HepG2 (cell line): ENCODE measurements around the gene TEX29. TPM values are rescaled to one million over a fixed set of nuclear protein-coding genes. Genes with fewer than 3 reads are reported as not detected.

Experiments
- ATAC-seq: fragments of 200-7000 bp; cut with Tn5 transposase; 3 replicates; pipeline ENCODE4 v1.9.1; 2020; ENCODE audit warnings: mild to moderate bottlenecking, moderate library complexity
- BruUV-seq: library from RNA; stranded (reverse); fragments of 400-500 nt; replicated peaks from 2 replicates; lab custom pipeline; 2021; lab: Mats Ljungman, UMichigan
- CTCF ChIA-PET: fragments of 300-600 bp; formaldehyde crosslinking; extraction: SDS; loops from one replicate; lab custom pipeline; 2021; ENCODE audit warnings: low total read pairs, inconsistent platforms, low intra/inter-chr PET ratio; lab: Yijun Ruan, JAX
- POLR2A ChIA-PET: fragments of 350-600 bp; sonication (Branson Sonifier 250); formaldehyde crosslinking; loops from one replicate; lab custom pipeline; 2020; ENCODE audit warnings: antibody characterized with exemption, inconsistent platforms; lab: Yijun Ruan, JAX
- DNase-seq: peaks from one replicate; pipeline ENCODE4 v3.0.0-alpha.2; 2015; ENCODE audit warnings: low spot score
- FAIRE-seq: peaks from 3 replicates; lab custom pipeline; 2011; peaks lifted over from hg19 to GRCh38; lab: Jason Lieb, UNC
- H2AFZ ChIP-seq: one replicate; pipeline ENCODE4 v1.6.1; 2011; ENCODE audit warnings: low read length, inconsistent platforms
- H3K27ac ChIP-seq: fragments of 300-600 bp; 3 replicates; pipeline ENCODE4 v1.8.0; 2011; ENCODE audit warnings: mixed run types, mild to moderate bottlenecking, mixed read lengths, low read length, inconsistent platforms; ENCODE audit not compliant: insufficient read depth; ENCODE audit errors: extremely low read length
- H3K27me3 ChIP-seq, 2 experiments: fragments of 200-600 bp in 1 of 2; 2 replicates in 1 of 2; 3 replicates in 1 of 2; pipeline versions ENCODE4 v1.6.0 to v1.8.0; 2011; ENCODE audit warnings: low read length in 2 of 2, mild to moderate bottlenecking in 2 of 2, moderate library complexity in 2 of 2, inconsistent platforms in 1 of 2; ENCODE audit not compliant: insufficient read depth in 2 of 2, control insufficient read depth in 1 of 2
- H3K36me3 ChIP-seq, 2 experiments: fragments of 200-600 bp in 1 of 2; replicated peaks in 1 of 2; 2 replicates in 1 of 2; 3 replicates in 1 of 2; pipeline versions ENCODE4 v1.5.1 to v1.8.0; 2011; ENCODE audit warnings: low read length in 2 of 2, inconsistent platforms in 1 of 2; ENCODE audit not compliant: insufficient read depth in 2 of 2, control insufficient read depth in 1 of 2
- H3K4me1 ChIP-seq: 2 replicates; pipeline ENCODE4 v1.5.1; 2012; ENCODE audit warnings: low read length, inconsistent platforms; ENCODE audit not compliant: insufficient read depth
- H3K4me2 ChIP-seq: 2 replicates; pipeline ENCODE4 v1.6.0; 2011; ENCODE audit warnings: low read depth, low read length, inconsistent platforms
- H3K4me3 ChIP-seq, 3 experiments: fragments of 200-600 bp in 1 of 3; sonication (generic), shearing (Covaris generic) in 1 of 3; replicated peaks in 1 of 3; 2 replicates each; pipeline ENCODE4 v1.5.1; 2011 to 2016; ENCODE audit warnings: low read length in 3 of 3, inconsistent platforms in 2 of 3, low read depth in 2 of 3, mild to moderate bottlenecking in 2 of 3, control low read depth in 1 of 3, mixed read lengths in 1 of 3; ENCODE audit not compliant: insufficient read depth in 1 of 3
- H3K79me2 ChIP-seq: one replicate; pipeline ENCODE4 v1.6.1; 2011; ENCODE audit warnings: low read length, inconsistent platforms; ENCODE audit not compliant: insufficient read depth
- H3K9ac ChIP-seq: 2 replicates; pipeline ENCODE4 v1.6.0; 2011; ENCODE audit warnings: mild to moderate bottlenecking, low read depth, low read length, inconsistent platforms; ENCODE audit not compliant: insufficient read depth
- H3K9me3 ChIP-seq: 2 replicates; pipeline ENCODE4 v1.5.1; 2012; ENCODE audit warnings: mild to moderate bottlenecking, low read length
- H4K20me1 ChIP-seq: 2 replicates; pipeline ENCODE4 v1.6.0; 2011; ENCODE audit warnings: inconsistent platforms, mild to moderate bottlenecking, low read length, moderate library complexity; ENCODE audit not compliant: insufficient read depth
- IRF9 ChIP-seq: sonication (generic); formaldehyde crosslinking; IDR thresholded peaks from 2 replicates; pipeline ENCODE4 v1.8.0; 2022; ENCODE audit warnings: missing genetic modification reagents, mild to moderate bottlenecking, borderline replicate concordance
- KDM6A ChIP-seq: IDR thresholded peaks from 2 replicates; pipeline ENCODE4 v1.6.1; 2016; ENCODE audit warnings: low read depth
- KLF15 ChIP-seq: sonication (generic); formaldehyde crosslinking; IDR thresholded peaks from 2 replicates; pipeline ENCODE4 v1.8.1; 2023; ENCODE audit warnings: borderline replicate concordance, mild to moderate bottlenecking, inconsistent platforms, missing genetic modification reagents, mixed read lengths
- RARA ChIP-seq: IDR thresholded peaks from 2 replicates; pipeline ENCODE4 v1.6.1; 2016; ENCODE audit warnings: missing genetic modification reagents, missing compliant biosample characterization
- SALL1 ChIP-seq: sonication (generic); formaldehyde crosslinking; IDR thresholded peaks from 2 replicates; pipeline ENCODE4 v1.8.0; 2022; ENCODE audit warnings: mild to moderate bottlenecking, missing genetic modification reagents
- ZFP62 ChIP-seq: sonication (generic); formaldehyde crosslinking; IDR thresholded peaks from 2 replicates; pipeline ENCODE4 v1.4.0; 2020; ENCODE audit warnings: missing genetic modification reagents
- ZNF512B ChIP-seq: sonication (generic); formaldehyde crosslinking; IDR thresholded peaks from 2 replicates; pipeline ENCODE4 v1.5.1; 2020; ENCODE audit warnings: missing genetic modification reagents, mild to moderate bottlenecking, borderline replicate concordance
- ZNF547 ChIP-seq: sonication (generic); formaldehyde crosslinking; IDR thresholded peaks from 2 replicates; pipeline ENCODE4 v1.5.1; 2020; ENCODE audit warnings: mild to moderate bottlenecking, missing genetic modification reagents
- ZNF740 ChIP-seq: sonication (generic); formaldehyde crosslinking; IDR thresholded peaks from 2 replicates; pipeline ENCODE4 v1.4.0; 2020; ENCODE audit warnings: missing genetic modification reagents
- WGBS: methylation state at CpG from one replicate; pipeline ENCODE4 v1.1.6; 2017; ENCODE audit warnings: low lambda C conversion rate; 5-methylcytosine and 5-hydroxymethylcytosine counted together
- in situ Hi-C: cut with HindIII; loops from 2 replicates; pipeline ENCODE4 v1.10.0; 2017; ENCODE audit warnings: low pct_unique_long_range_greater_than_20kb; ENCODE audit not compliant: extremely low pct_ligation_motif_present
- intact Hi-C: fragments of 100-400 bp; cut with micrococcal nuclease; formaldehyde crosslinking; loops from one replicate; pipeline ENCODE4 v1.10.0; 2022; ENCODE audit not compliant: unreplicated experiment
- polyA plus RNA-seq, 8 experiments: library from polyadenylated mRNA; depleted of rRNA in 3 of 8; stranded (reverse) in 7 of 8; unstranded in 1 of 8; fragments of >200 nt; fragmentation: Illumina TruSeq in 4 of 8; extraction: Trizol in 4 of 8; gene quantifications; 2 replicates each; pipeline versions ENCODE4 v1.2.1 to v1.2.3, GENCODE V29; 2011 to 2016; ENCODE audit warnings: low read depth in 4 of 8, missing spikeins in 1 of 8, mixed read lengths in 1 of 8; ENCODE audit not compliant: insufficient read depth in 1 of 8
- total RNA-seq, 5 experiments: library from RNA; depleted of rRNA; stranded (reverse); fragments of >200 nt; fragmentation: Illumina TruSeq; extraction: Trizol; gene quantifications; 2 replicates each; pipeline ENCODE4 v1.2.3, GENCODE V29; 2016; ENCODE audit warnings: low read depth in 1 of 5

The TEX29 gene
- total and polyA plus RNA-seq, 2 of the 13 experiments (the other 11 are each of a cell fraction or from before 2014, with no cell fraction given): 0.12 to 0.22 TPM

GRCh38 chr13:111326981-111327642 lies 6.7 kb downstream of the TEX29 start:
- no peaks in the 10 kb centered on the region for H3K36me3 ChIP-seq
- CTCF ChIA-PET: no interaction called here
- intact Hi-C loops (no loop called here), in situ Hi-C loops (no loop called here)
- ATAC-seq (no peak), FAIRE-seq (no peak), DNase-seq (no peak)
- WGBS: 30% methylated on average over 6 of the region's 16 CpGs
- no peak for TF ChIP-seq RARA (CRISPR knock-in tag)
- no peak for TF ChIP-seq SALL1
- TF ChIP-seq ZNF547 (CRISPR knock-in tag): no peak
- no peak for TF ChIP-seq ZNF740
- TF ChIP-seq IRF9 (CRISPR knock-in tag): no peak
- no peak for TF ChIP-seq KDM6A (CRISPR knock-in tag)
- no peak for TF ChIP-seq KLF15 (CRISPR knock-in tag)
- TF ChIP-seq ZFP62: no peak
- no peak for TF ChIP-seq ZNF512B
- H3K9me3 ChIP-seq: no peaks in the 10 kb centered on the region
- H3K9ac ChIP-seq: no peak overlapping the region
- H3K27ac ChIP-seq: no peak overlapping the region
- H3K79me2 ChIP-seq: no peaks in the 10 kb centered on the region
- peaks cover 5 to 27% of the 10 kb centered on the region in 2 experiments; a peak in 3 of 5 replicates for H3K27me3 ChIP-seq
- no peaks in the 10 kb centered on the region for H4K20me1 ChIP-seq
- no peaks in the 10 kb centered on the region for H3K4me1 ChIP-seq
- no TSS peak for BruUV-seq
- H3K4me2 ChIP-seq: no peak overlapping the region
- no peak overlapping the region for H2AFZ ChIP-seq
- H3K4me3 ChIP-seq: no peak overlapping the region
- POLR2A ChIA-PET: no interaction called here
